Erythroblast (primary cell): ENCODE results near the gene CINP.

ENCODE experiments used
- GATA1 ChIP-seq: IDR thresholded peaks from 2 replicates; pipeline ENCODE4 v1.6.1; 2011; ENCODE audit warnings: low read depth, mild to moderate bottlenecking, control low read depth, low read length, moderate library complexity
- POLR2A ChIP-seq: IDR thresholded peaks from 2 replicates; pipeline ENCODE4 v1.6.1; 2011; ENCODE audit warnings: mild to moderate bottlenecking, low read length

DNA sequence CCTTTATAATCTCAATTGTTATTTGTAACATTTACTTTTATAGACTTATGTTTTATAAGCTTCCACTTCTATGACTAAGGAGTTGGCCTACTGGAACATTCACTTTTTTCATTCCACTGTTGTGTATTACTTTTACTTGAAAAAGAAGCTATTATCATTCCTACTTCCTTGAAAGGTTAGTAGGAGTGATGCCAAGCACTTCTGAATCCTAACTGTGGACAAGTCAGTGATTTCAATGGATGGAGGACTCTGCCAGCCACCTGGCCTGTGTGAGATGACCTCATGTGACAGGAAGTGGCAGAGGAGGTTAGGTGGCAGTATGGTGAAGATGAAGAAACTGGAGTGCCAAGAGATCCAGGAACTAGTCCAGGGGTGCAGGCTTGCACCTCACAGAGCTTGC lies 46.0 kb upstream of the CINP start:
- TF ChIP-seq POLR2A (no peak), GATA1 (no peak)
